Muscle of back (tissue), 11 donors: ENCODE data around the gene SBSN. TPM values are rescaled to one million over a fixed set of nuclear protein-coding genes. Genes with fewer than 3 reads are reported as not detected.

ENCODE experiments used
- DNase-seq, 3 donors: peaks; one replicate each; pipeline versions ENCODE4 v3.0.0 to v3.0.0-alpha.2; 2013
- polyA plus RNA-seq, 10 donors: library from polyadenylated mRNA; unstranded; fragments of 120-200 nt; gene quantifications; one replicate each; pipeline ENCODE4 v1.2.1, GENCODE V29; 2013; ENCODE audit not compliant: insufficient read length in 10 of 10

SBSN gene
- polyA plus RNA-seq, 10 donors = 0.15 to 19.3 (median 0.72) TPM; not detected in 6

DNA sequence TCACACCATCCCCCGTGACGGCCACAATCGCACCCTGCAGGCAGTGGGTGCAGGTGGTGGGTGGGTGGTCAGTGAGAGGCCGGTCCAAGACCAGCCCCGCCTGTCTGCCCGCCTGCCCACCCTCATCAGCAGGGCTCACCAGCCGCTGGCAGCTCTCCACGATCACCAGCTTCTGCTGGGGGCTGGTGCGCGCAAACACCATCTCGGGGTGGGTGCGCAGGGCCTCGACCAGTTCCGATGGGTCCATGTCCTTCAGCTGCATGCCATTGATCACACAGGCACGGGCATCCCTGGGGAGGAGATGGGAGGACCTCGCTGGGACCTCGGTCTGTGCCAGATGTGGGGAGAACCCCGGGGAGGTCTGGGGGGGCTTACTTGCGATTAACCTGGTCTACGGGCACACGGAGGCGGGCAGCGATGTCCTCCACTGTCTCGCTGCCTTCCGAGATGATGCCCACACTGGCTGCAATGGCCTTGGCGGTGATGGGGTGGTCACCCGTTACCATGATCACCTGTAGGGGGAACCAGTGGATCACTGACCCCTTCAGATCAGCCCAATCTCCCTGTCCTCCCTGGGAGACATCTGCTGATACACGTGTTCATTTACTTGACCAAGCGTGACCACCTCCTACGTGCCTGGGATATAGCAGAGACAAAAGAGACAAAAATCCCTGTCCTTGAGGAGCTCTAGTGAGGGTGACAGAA lies 27.3 kb upstream of the SBSN start:
- DNase-seq = no peak

DNA sequence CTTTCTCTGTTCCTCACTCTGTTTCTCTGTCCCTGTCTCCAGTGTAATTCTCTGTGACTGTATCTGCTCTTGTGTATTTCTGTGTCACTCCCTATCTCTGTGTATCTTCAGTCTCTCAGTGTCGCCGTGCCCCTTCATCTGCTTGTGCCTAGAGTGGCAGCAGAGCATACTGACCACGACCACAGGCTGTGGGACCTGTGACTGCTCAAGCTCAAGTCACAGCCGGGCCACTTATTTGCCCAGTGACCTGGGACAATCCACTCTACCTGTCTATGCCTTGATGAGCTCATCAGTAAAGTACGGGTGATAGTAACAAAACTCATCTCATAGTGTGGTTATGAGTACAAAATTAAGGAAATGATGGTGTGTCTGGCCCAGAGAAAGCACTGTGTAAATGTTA lies 26.0 kb upstream of the SBSN start:
- no peak for DNase-seq

GRCh38 chr19:35553385-35554000 lies 25.4 kb upstream of the SBSN start:
- no peak for DNase-seq

- no peak for DNase-seq
These were observed 24.6 kb upstream of the SBSN start for GRCh38 chr19:35552534-35553384.

DNA sequence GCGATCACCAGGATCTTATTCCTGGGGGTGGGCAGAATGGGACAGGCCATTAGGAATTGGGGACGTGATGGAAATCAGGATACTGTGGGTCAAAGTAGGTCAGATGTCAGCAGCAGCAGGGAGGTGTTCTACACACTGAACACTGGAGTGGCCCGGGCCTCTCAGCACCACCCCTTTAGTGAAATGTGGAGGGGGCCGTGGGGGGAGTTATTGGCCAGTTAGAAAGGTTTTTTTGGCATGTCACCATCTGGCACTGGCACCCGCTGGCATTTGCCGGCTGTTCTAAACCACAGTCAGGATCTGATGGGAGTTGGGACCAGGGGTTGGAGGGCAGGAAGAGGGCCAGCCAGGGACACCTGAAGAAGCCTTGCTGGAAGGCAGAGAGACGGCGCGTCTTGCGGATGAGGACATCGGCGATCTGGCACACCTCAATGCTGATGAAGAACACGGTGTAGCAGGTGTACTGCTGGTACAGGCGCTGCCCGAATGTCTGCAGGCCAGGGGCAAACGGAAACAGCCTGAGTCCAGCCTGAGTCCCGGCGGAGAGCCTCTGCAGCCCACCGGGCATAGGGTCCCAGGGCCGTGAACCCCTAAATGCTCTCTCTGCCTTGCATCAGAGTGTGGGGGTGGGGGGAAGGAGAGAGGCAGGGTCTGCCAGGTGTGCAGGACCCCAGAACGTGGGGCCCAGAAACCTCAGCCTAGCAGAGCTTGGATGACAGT lies 23.1 kb upstream of the SBSN start:
- DNase-seq = no peak

GRCh38 chr19:35549879-35550523 lies 21.9 kb upstream of the SBSN start:
- no peak for DNase-seq

DNA sequence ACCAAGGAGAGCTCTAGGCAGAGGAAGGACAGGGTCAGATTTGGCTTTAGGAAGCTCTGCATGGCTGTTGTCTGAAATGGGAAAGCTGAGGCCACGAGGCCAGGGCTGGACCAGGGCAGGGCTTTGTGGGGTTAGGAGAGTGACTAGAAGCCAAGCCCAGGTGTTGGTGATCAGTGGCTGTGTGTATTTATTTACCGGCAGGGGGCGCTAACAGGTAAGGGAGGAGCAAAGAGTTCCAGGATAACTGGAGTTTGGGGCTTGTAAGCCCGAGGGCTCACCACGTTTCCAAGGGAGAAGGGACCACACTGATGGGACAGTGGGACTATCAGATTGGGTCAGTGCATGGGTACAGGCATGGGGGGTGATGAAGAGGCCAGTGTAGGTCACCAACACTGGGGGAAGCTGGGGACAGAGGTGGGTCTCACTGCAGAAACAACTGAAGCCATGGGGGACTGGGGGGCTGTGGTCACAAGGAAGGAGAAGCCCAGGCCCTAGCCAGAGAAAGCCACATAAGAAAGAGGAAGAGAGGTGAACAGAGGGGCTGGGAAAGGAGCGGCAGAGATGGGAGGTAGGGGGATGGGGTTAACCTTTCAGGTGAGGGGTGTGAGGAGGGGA lies 21.2 kb upstream of the SBSN start:
- peak in 2 of 3 donors; percentile 38 to 68 for DNase-seq

DNA sequence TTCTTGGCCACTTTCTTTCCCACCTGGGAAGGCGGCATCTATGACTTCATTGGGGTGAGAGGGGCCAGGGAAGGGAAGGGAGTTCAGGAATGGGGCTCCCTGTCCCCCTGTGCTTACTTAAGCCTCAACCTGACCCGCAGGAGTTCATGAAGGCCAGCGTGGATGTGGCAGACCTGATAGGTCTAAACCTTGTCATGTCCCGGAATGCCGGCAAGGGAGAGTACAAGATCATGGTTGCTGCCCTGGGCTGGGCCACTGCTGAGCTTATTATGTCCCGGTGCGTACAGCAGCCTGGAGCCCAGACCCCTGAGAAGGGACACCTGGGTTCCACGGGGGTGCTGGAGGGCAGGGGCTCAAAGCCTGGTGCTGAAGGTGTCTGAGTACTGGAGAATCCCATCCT lies 18.4 kb upstream of the SBSN start:
- DNase-seq = no peak

- no peak for DNase-seq
These were observed 17.8 kb upstream of the SBSN start for GRCh38 chr19:35545855-35546381.

GRCh38 chr19:35545001-35545854 lies 17.1 kb upstream of the SBSN start, which contains the start of gene TMEM147:
Gene TMEM147 (plus strand): TSS chr19:35545626. CDS start chr19:35545740, 114 bp downstream.
- DNase-seq = peak; percentile 84 to 96 (median 93)

DNA sequence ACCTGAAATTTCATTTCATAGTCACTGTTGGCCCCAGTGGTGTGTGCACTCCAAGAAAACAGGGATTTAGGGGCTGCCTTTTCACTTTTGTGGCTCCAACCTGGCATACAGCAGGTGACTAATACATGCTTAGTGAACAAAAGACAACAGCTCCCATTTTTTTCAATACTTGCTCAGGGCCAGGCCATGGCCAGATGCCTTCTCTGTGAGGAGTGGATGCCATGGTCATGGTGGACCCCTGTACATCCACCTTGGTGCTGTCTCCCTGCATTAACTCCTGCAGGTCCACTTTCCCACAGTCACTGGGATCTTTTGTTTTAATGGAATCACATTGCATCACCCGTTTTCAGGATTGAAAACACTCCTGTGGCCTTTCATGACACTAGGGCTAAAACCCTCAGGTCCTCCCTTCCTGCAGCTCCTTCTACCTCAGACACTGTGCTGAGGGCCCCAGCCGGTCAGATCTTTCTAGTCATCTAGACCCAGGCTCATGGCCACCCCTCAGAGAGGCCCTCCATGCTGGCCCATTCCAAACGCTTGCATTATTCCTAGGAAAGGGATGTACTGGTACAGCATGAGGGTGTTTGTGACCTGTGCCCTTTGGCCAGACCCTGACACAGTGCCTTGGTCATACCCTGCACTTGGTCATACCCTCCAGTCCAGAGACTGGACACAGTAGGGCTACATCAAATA lies 16.1 kb upstream of the SBSN start:
- no peak for DNase-seq

- DNase-seq = no peak
These were observed 15.4 kb upstream of the SBSN start for GRCh38 chr19:35543280-35544109.

- DNase-seq = no peak
These were observed 14.1 kb upstream of the SBSN start for GRCh38 chr19:35542209-35542608.

DNA sequence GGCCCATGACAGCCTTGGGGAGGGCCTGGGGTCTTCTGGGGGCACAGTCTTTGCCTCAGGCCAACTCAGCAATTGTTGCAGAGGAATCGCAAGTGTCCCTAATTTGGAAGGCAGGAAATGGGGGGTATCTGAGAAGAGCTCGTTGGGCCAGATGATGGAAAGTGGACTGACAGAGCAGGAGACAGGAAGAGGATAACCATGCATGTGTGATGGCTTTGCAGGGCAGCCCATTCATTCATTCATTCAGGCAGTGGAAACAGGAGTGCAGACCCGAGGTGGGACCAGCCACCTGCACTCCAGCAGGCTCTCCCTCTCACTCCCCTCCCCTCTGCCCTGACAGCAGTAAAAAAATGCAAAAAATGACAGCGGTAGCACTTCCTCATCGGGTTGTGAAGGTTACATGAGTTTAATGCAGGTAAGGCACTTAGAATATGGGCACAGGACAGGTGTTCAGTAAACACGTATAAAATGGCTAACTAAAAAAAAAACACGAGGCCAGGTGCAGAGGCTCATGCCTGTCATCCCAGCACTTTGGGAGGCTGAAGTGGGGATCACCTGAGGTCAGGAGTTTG lies 12.3 kb upstream of the SBSN start:
- no peak for DNase-seq

GRCh38 chr19:35539850-35540249 lies 11.7 kb upstream of the SBSN start:
- no peak for DNase-seq

DNA sequence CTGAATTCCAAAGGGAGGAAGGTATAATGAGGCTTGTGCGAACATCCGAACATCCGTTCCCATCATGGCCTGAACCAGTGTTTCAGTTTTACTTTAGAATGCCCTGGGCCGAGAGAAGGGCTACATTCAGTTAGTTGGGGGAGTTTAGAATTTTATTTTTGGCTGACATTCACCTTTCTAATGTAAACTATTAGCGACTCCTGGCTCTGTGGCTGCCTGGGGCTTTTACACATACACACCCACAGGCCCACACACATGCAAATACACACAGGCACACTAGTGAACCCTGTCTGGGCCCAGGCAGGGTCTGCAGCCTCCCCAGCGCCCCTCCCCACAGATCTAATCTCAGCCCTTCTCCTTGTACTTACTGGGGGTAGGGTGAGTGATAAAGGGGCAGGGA lies 11.2 kb upstream of the SBSN start:
- DNase-seq = no peak

DNA sequence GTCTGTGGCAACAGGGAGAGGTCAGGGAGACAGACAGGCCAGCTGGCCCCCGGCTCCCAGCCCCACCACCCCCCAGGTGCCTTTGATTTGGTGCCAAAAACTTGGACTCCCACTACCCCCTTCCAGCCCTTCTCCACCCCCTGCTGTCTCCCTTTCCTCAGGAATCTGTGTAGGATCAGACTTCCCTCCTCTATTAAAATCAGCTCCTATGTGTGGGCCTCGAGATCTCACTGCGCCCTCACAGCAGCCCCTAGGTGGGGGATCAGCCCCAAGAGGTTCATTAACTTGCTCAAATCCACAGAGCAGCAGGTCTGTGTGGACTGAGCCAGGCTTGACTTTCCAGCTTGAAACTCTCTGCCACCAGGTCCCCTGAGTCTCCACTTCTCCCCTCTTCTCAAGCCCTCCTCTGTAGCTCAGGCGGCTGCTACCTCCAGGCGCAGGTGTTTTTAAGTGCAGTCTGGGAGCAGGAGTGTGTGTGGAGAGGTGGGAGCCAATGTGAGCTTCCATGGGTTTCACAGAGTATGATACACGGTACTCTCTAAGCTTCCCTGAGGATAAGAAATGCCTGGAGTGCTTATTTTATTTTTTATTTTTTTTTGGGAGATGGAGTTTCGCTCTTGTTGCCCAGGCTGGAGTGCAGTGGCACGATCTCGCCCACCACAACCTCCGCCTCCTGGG lies 6.8 kb upstream of the SBSN start:
- no peak for DNase-seq
